GM21447 (cell line): ENCODE results near the gene TRPM3.

Experiments used
- ATAC-seq: cut with Tn5 transposase; IDR thresholded peaks from one replicate; pipeline ENCODE4 v1.9.1; 2021; ENCODE audit not compliant: unreplicated experiment

TRPM3 gene

DNA sequence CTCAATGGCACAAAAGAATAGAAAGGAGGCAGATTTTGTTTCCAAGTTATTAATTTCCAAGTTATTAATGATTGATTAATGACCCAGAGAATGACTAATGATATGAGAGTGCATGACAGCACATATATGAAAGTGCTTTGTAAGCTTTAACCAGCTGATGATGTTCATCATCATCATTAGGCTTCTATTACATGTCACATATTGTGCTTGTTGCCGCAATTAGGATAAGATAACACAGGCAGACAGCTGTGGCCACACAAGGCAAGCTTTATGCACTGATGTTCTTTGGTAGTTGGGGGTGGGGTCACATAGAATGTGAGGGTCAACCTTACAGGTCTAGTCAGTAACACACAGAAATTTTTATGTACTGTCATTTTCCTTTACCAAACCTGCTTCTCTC lies 219.7 kb downstream of the TRPM3 start:
- ATAC-seq, result no peak

DNA sequence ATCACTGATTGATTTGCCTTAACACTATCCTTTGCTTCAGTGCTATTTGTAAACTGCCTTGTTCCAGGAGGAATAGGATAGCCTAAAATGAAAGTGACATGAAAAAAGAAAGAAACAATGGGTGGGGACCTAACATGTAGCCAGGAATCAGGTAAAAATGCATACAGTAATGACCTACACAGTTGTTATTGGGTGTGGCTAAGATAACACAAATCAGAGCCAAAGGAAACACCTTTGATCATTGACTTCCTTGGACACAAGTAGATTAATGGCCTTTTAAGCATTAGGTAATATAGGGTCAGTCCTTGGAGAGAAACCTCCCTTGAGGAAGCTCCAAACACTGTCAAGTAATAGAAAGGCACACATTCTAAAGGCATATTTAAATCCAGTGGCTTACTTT lies 220.4 kb downstream of the TRPM3 start:
- ATAC-seq, result no peak

DNA sequence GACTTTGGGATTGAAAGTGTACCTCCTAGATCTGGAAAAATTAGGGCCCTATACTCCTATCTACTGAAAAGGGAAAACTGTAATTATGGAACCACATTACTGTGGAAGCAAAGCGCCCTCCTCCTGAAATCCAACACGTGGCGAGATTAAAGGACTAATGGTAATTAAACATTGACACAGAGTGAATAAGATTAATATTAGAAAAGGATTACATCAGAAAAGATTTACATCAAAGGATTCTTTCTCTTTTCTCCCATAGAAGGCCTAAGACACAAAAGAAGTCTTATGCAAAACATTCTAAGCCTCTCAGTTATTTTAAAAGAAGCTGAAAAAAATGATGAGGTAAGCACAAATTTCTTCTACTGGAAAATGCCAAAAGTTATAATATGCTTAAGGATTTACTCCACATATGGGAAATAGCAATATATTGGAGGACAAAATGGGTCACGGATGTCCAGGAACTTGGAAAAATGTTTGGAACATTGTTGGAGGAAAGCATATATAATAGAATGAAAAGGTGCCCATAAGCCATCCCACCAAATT lies 227.8 kb downstream of the TRPM3 start:
- no peak for ATAC-seq

DNA sequence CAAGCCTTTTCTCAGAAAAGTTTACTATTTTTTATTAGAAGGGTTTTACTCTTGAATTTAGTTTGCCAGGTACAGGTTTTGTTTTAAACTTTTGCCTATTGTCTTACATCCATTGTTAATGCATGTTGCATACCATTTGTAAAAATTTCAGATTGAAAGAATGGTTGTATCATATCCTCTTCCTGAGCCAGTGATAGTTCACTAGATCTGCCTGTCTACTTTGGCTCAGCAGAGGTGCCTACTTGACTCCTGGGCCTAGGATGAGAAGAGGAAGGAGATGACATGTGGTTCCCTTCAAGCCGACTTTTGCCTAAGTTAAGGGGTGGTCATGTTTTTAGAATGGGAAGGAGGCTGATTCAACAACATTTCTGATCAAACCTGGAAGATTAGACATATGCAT lies 232.9 kb downstream of the TRPM3 start:
- ATAC-seq, result no peak

DNA sequence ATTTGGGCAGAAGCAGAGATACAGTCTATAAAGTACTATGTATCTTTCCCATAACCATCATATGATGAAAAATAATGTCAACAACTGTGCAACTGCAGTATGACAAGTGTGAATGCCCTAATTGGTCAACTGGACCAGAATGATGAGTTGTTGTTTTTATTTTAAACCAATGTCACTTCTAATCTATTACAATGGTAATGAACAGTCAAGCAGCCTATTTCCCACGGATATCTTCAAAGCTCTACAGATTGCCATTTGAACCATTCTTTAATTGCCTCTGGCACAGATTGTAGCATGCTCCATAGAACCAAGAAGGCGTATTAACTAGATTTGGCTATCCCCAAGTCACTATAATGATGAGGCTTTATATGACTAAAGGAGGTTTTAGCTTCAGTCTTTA lies 233.6 kb downstream of the TRPM3 start:
- ATAC-seq, result no peak

DNA sequence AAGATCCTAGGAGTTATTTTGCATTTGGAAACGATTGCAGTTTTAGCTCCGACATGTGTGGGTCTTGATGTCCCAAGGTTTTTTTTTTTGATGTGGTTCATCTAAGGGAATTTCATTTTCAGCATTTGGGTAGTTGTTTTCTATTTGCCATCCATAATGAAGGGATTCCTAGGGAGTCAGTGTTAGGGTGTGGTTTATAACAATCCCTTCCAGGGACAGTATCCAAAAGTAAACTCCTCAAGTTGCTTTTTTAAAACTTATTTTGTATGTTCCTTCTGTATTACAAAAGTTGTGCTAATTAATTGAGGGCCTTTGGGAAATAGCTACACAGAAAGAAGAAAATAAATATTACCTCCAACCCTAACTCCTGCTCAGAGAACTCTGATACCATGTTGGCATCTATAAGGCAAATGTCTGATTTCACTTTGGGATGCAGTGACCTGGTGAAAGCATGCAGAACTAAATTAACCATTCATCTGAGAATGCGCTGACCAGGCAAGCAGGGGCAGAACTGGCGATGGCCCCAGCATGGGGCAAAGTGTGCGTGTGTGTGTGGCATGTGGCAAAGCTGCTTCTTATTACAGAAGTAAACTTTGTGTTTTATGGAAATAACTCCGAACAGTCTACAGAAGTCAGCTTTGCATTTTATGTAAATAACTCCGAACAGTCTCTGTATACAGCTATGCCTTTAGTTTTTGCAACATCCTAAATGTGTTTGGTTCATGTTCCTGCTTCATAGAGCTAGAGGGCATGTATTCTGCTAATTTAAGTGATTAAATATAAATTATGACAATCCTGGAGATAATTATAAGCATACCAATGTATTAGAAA lies 237.2 kb downstream of the TRPM3 start:
- no peak for ATAC-seq

DNA sequence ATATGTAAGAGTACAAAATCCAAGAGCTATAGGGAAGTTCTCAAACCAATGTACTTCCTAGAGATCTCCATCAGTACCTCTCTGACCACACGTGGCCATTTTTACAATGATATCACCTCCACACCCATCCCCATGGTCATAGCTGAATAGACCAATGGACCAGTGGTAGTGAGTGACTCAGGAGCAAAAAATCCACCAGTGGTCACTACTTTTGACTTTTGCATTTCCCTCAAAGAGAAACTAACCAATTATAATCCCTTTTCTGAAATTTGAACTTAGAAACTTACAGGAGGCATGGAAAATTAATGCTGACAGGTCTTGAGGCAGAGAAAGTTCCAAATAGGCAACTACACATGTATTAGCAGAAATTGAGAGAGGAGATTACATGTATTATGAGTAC lies 238.4 kb downstream of the TRPM3 start:
- no peak for ATAC-seq

DNA sequence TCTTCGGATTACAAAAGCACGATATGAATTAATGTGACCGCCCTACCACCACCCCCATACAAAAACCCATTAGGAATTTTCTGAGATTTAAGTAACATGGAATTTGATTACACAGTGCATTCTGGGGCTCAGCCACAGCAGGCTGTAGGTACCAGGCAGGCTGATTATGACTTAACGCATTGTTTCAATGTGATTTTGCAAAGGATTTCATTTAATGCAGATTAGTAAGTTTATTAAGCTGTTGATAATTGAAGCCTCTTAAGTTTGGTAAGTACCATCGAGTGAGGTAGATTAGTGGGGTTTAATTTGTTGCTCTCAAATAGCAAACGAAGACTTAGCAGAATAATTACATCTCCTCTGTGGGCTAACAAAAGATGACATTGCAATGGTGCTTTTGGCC lies 240.1 kb downstream of the TRPM3 start:
- no peak for ATAC-seq

DNA sequence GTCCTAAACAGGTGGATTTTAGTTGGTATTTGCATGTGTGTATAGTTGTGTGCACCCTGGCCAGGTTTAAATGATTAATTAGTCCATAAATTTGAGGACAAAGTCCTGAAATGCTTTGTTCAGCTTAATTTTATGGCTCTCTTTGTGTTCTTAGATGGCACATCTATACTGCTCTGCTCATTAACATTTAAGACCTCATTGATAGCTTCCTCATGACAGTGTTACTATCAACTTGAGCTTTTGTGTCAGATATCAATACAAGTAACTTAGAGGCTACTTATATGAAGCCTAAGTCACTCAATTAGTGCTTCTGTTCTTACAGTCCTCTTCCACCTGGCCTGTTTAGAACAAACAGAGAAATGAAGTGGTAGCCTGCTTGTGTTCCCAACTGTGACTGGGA lies 240.9 kb downstream of the TRPM3 start:
- no peak for ATAC-seq

DNA sequence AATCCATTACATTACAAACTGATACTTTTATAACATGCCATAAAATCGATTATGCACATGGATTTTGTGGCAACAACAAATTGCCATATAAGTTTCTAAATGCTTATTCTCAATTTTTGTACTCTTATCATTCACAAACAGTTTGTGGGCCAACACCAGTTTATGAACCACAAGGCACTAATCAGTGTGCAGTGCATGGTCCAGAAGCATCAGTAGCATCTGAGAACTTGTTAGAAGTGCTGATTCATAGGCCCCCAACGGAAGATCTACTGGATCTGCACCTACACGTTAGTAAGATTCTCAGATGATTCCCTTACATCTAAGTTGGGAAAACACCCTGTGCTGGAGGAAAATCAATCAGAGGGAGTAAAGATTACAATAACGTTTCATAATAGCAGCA lies 242.8 kb downstream of the TRPM3 start:
- no peak for ATAC-seq

DNA sequence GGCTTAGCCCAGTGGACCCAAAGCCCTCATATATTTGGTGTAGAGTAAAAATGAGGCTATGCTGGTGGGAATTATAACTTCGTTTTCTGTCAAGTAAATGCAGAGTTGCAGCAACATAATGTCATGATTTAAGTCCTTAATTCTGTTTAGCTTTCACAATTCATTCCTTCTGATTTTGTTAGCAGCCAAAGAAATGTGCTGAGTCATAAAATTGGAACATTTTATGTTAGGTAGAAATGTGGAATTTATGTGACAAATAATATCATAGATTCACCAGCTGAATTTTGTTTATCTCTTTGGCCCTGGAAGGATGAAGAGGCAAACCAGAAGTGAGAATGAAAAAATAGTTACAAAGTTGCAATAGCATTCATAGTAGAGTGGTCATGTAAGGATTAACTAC lies 247.0 kb downstream of the TRPM3 start:
- no peak for ATAC-seq

DNA sequence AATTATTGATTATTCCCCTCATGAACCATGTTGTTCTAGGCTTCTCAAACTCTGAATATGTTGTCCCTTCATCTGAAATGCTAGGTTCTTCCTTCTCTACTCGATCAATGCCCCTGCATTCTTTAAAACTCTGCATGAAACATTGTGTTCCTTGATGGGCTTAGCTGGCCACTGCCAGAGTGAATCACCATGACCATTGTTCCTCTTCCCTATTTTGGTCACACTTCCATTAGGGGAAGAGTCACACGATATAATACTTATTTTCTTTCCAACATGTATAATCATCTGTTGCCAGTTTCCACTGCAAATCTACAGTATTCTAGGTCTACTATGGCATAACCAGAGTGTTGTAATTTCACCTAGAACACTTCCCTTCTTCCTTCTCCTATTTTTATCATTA lies 247.9 kb downstream of the TRPM3 start:
- ATAC-seq, result no peak

DNA sequence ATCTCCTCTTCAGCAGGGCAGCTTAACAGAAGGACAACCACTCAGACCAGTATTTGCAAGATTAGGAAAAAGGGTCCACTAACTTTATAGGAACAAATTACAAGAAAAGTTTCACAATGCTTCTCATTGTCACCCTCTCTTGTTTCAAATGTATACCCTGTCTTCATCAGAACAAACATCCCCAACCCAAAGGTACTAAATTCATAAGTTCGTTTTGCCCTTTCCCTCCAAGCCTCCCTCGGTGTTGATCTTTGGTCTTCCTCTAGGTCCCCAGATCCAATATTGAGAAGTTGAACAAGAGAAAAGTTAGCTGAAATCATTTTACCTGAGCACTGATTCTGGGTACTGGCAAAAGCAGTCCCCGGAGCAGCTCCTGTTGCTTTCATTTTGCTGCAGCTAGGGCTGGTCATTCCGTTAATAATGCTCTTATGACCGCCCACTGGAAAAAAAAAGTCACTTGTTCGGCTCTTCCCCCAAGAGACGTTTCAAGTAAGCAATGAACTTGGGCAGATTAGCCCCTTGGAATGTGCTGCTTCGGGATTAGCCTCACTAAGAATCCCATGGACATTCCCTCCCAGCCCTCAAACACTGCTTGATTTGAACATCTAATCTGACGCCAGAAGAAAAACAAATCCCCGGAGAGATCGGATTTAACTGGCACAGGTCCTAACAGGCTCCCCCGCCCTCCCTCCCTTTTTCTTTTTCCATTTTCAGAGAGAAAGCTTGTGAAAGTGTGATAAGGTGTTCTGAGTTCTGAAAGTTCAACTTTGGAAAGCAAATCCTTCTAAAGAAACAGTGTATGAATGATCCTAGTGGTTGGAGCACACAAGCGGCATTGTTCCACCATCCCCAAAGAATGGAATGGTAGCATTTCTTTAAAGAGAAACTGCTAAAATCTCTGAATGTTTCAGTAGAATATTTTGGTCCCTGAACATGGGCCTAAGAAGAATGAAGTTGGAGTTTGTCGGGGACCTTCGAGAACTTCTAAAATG lies 252.5 kb downstream of the TRPM3 start:
- ATAC-seq, result no peak

DNA sequence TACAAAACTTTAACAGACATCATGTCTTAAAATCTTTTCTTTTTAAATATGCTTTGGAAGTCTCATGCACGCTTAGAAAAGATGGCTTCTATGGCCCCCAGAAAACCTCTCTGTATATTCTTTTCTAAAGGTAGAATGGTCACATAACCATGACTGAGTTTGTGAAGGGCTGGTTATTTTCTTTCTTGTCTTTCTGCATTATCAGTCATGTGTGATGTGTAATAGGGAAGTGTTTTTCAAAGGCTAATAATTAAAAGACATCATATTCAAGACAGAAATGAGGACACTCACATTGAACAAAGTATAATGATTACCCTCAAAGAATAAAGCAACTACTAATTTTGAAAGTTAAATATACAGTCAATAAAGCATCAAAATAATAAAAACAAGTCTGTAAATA lies 253.4 kb downstream of the TRPM3 start:
- ATAC-seq, result no peak

DNA sequence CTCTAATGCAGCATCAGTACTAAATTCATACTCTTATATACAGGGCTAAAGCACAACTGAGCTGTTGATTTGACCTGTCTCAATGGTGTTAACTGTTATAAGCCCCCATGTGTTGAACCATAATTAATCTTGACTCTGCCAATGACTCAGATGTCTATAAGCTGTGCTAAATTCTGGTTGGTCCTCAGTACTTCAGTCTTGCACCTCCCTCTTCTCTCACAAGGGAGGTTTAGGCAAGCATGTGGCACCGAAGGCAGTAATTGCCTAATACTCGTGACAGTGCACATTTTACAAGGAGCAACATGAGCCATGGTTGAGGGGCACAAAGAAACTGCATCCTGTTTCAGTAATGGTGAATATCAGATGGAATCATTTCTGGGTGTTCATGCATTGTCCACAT lies 255.9 kb downstream of the TRPM3 start:
- no peak for ATAC-seq

DNA sequence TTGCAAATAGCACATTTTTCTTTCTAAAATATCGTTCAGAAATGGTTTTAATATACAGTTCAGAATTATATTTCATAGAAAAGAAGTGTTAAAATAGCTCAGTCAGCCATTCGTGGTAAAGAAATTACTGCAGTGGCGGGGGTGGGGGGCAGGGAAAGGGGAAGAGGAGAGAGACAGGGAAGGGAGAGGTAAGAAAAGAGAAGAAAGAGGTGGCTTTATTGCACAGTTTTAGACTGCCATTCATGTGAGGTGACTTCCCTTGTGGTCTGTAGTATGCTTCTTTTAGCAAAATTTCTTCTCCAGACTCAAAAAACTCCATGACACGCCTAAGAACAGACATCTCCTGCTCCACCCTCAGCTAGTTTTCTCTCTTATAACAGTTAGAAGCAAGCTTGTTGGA lies 259.6 kb downstream of the TRPM3 start:
- ATAC-seq, result no peak

DNA sequence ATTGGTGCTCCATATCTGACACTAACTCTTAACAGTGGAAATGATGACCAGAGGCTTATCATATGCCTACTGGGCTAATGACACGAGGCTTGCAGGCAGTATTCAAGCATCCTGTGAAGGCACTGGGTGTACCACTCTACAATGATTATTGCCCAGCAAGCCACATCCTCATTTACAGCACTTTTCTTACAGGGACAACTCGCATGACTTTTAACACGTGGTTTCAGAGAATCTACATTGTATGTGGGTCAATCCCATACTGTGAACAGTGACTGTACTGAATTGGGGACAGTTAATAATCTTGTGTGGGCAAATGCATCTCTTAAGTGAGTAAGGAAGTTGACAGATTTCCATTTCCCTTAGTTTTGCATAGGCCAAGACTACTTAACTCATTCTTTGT lies 260.0 kb downstream of the TRPM3 start:
- ATAC-seq, result no peak

DNA sequence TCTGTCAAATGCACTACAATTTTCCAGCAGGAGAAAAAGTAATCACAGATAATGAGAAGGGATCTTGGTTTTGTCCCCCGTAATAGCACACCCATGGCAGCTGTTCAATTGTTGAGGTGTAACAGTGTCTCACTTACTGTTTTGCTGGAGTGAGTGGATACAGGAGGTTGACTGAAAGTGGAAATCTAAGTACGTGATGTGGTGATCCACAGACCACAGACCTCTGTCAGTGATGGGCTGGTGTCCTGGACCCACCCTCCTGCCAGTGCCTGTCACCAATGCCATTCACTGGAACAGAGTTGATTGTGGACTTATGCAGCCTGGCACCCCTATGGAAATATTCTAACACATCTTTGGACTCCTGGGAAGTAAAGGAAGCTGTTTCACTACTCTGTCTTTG lies 261.7 kb downstream of the TRPM3 start:
- no peak for ATAC-seq

DNA sequence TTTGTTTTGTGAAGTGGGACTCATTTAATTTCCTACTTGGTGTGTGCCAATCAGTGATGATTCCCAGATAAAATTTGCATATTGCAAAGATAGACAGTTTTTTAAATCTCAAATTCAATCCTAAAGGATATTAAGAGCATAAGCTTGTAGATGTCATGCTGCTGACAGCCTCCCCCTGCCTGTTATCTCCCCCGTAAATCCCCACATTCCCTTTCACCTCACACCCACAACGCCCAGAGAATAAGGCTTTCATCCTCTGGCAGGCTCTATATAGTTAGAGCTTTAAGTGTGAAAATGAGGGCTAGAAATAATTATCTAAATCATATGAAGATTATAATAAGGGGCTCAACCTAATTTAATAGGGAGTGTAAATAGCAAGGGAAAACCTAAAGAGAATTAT lies 265.0 kb downstream of the TRPM3 start:
- no peak for ATAC-seq

DNA sequence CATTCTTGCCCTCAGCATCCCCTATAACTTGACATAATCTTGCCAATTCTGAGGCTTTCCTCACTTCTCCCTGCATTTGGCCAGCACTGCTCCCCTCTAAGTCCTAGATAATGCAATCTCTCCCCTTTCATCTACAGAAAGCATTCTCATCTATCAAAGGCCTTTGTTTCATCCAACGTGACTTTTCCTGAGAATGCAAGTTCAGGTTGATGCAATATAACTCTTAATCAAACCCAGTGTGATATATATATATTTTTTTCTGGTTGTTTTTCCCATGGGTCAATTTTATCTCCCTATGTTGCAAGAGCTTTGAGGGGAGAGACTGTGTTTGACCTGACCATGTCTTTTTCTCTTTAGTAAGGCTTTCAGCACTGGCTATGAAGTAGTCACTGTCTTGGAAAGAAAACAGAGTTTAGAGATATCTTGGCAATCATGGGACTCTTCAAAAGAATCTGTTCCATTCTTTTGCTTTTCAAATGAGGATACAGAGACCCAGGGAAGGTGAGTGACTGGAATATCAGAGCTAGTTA lies 268.6 kb downstream of the TRPM3 start:
- no peak for ATAC-seq

DNA sequence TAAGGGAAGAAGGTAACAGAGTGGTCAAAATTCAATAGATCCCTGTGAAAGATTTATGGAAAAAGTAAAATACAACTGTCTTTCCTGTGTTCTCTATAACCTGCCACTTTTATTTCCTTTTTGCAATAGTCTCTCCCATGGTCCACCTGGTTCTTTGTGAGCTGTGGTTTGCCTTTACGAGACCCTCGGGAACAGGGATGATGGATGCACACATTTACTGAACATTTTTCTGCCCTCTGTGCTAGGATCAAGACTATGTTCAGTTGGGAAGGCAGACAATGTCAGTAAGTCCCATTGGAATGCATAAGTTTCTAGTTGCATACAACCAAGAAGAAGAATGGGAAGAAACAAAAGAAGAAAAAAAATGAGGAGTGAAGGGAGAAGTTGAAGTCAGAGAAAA lies 281.2 kb downstream of the TRPM3 start:
- no peak for ATAC-seq

DNA sequence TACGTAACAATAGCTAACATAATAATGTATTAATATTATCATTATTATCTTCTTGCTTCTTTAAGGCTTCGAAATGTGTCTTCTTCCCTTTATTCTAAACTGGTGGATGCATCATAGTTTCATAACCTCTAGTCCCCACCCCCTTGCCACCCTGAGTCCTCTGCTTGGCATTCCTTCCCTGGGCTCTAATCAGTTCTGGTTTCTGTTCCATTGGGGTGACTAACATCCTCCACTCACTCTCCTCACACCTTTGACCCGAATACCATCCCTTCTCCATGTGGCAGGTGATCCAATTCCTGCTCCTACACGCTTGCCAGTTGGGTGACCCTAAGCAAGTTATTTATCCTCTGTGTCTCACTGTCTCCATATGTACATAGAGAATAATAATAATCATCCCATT lies 286.1 kb downstream of the TRPM3 start:
- ATAC-seq, result no peak
